Activated naive CD4-positive, alpha-beta T cell (primary cell): ENCODE measurements around the gene URM1.

Experiments used
- DNase-seq, 4 experiments: peaks; one replicate each; lab custom pipeline; 2025; lab: John Stamatoyannopoulos, UW

Gene URM1

GRCh38 chr9:128429513-128430086 is 58.4 kb downstream of the URM1 start:
- no peak for DNase-seq

- no peak for DNase-seq
Observed at GRCh38 chr9:128431207-128431606, 60.0 kb downstream of the URM1 start.

GRCh38 chr9:128434340-128434739 is 63.2 kb downstream of the URM1 start:
- DNase-seq, result no peak

GRCh38 chr9:128435611-128436010 is 64.4 kb downstream of the URM1 start:
- DNase-seq, result no peak

GRCh38 chr9:128438343-128439109 is 67.4 kb downstream of the URM1 start:
- peak; percentile 52 to 90 (median 79) for DNase-seq

- no peak for DNase-seq
Observed at GRCh38 chr9:128439273-128439672, 68.1 kb downstream of the URM1 start.
